GM06990 (cell line): ENCODE data around the gene POU2F2.
"Not testable (repeated sequence)": the region's sequence is repeated elsewhere in the genome, so short reads cannot be mapped to it uniquely, and the experiment has no call there.

ENCODE experiments used
- DNase-seq: peaks from one replicate; pipeline ENCODE4 v3.0.0-alpha.2; 2011; ENCODE audit not compliant: insufficient read length; ENCODE audit errors: extremely low read depth
- H3K27me3 ChIP-seq: replicated peaks from 2 replicates; pipeline ENCODE4 v1.6.0; 2011; ENCODE audit warnings: low read length; ENCODE audit not compliant: control insufficient read depth, insufficient read depth
- H3K36me3 ChIP-seq: 2 replicates; pipeline ENCODE4 v1.5.1; 2011; ENCODE audit warnings: low read length; ENCODE audit not compliant: control insufficient read depth, insufficient read depth
- H3K4me3 ChIP-seq: replicated peaks from 2 replicates; pipeline ENCODE4 v1.5.1; 2011; ENCODE audit warnings: low read depth, mild to moderate bottlenecking, control low read depth, low read length
- TF ChIP-seq, protein P1 (sequence below): IDR thresholded peaks from 2 replicates; pipeline ENCODE4 v1.5.1; 2011; ENCODE audit warnings: low read length, control low read depth, mild to moderate bottlenecking, inconsistent platforms; ENCODE audit not compliant: insufficient read depth, poor library complexity, severe bottlenecking

POU2F2 gene

DNA sequence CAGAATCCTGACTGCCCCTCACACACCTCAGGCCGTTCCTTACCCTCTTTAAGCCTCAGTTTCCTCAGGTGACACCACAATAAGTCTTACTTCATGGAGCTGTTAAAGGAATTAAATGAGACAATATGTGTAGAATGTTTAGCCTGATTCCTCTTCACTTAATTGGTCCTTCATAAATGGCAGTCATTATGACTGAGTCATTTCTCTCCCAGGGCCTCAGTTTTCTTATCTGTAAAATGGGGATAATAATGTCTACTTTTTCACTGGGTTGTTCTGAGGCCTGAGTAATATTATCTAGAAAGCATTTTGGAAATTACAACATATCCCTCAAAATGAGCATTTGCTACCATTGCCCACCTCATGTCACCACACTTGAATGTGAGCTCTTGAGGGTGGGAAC lies 21.6 kb downstream of the POU2F2 start:
- H3K4me3 ChIP-seq = no peak overlapping the region
- H3K27me3 ChIP-seq = no peaks in the 10 kb centered on the region
- peaks cover 13% of the 10 kb centered on the region for H3K36me3 ChIP-seq
- TF ChIP-seq, protein P1, sequence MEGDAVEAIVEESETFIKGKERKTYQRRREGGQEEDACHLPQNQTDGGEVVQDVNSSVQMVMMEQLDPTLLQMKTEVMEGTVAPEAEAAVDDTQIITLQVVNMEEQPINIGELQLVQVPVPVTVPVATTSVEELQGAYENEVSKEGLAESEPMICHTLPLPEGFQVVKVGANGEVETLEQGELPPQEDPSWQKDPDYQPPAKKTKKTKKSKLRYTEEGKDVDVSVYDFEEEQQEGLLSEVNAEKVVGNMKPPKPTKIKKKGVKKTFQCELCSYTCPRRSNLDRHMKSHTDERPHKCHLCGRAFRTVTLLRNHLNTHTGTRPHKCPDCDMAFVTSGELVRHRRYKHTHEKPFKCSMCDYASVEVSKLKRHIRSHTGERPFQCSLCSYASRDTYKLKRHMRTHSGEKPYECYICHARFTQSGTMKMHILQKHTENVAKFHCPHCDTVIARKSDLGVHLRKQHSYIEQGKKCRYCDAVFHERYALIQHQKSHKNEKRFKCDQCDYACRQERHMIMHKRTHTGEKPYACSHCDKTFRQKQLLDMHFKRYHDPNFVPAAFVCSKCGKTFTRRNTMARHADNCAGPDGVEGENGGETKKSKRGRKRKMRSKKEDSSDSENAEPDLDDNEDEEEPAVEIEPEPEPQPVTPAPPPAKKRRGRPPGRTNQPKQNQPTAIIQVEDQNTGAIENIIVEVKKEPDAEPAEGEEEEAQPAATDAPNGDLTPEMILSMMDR = no peak
- no peak for DNase-seq

DNA sequence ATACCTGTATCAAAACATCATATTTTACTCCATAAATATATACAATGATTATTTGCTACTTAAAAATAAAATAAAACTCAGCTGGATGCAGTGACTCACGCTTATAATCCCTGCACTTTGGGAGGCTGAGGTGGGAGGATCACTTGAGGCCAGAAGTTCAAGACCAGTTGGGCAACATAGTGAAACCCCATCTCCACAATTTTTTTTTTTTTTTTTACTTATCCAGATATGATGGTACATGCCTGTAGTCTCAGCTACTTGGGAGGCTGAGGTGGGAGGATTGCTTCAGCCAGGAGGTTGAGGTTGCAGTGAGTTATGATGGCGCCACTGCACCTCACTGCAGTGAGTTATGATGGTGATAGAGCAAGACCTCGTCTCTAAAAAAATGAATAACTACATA lies 22.4 kb downstream of the POU2F2 start:
- no peak for DNase-seq
- H3K36me3 ChIP-seq = peaks cover 11% of the 10 kb centered on the region
- TF ChIP-seq, protein P1 = no peak
- no peaks in the 10 kb centered on the region for H3K27me3 ChIP-seq
- no peak overlapping the region for H3K4me3 ChIP-seq

DNA sequence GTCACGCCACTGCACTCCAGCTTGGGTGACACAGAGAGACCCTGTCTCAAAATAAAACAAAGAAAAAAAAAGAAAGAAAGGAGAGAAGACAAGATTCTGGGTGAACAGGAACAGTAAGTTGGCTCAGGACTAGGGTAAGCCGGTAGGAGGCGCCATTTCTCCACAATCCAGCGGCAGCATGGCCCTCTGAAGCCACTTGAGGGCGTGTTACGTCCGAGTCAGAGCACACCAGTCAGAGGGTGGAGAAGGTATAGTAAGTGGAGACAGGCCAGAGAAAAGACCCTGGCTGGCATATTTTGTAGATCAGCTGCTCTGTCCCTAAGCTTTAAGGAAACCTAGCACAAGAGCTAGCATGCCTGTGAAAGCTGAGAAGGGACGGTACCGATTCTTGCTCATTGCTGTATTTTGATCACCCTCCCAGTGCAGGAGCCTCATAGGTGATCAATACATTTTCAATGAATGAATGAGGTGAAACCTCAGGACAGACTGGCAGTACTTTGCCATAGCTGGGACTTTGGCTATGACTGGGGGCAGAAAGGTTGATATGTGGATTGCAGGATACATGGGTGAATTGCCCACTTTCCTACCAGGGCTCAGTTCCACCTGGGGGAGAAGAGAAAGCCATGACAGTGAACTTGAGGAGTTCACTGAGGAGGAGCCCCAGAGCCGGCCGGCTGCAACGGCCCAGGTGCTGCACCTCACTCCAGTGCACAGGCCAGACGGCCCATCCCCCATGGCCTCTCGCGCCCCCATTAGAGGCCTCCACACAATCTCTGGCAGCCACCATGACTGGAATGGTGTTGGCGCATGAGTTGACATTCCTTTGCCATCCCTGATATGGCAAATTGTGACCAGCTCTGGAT lies 23.5 kb downstream of the POU2F2 start:
- Histone ChIP-seq H3K27me3 (no peaks in the 10 kb centered on the region), H3K36me3 (peaks cover 13% of the 10 kb centered on the region), H3K4me3 (no peak overlapping the region)
- peak; percentile 71 for DNase-seq
- TF ChIP-seq, protein P1 = peak; percentile 100

DNA sequence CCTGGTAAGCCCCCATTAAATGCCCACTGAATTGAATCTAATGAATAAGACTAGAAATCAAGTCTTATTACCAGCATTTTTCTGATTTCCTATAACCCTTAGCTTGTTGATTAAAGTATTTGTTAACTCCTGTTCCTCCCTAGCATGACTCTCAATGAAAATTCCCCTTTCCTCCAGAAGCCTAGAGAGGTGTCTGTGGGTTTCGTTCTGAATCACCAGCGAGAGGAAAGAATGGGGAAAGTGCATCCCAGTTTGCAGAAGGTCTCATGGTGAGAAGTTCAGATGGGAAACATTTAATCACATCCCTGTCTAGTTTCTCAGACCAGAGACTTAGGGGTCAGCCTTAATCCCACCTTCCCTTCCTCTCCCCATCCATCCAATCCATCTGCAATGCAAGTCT lies 26.9 kb downstream of the POU2F2 start:
- DNase-seq = no peak
- Histone ChIP-seq H3K36me3 (peaks cover 8% of the 10 kb centered on the region), H3K27me3 (no peaks in the 10 kb centered on the region), H3K4me3 (no peak overlapping the region)
- TF ChIP-seq, protein P1 = no peak

DNA sequence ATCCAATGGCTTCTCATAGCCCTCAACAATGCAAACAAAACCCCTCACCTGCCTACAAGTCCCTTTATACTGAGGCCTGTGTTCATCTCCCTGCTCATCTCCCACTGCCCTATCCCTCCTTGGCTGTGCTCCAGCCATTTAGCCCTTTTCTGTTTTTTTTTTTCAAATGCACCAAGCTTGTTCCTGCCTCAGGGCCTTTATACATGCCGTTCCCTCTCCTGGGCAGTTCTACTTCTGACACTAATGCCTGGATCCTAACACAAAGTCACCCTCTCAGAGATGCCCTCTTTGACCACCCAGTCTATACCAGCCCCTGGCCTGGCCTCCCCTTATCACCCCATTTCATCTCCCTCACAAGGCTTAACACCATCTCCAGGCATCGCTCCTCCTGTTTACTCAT lies 29.4 kb downstream of the POU2F2 start:
- no peaks in the 10 kb centered on the region for H3K27me3 ChIP-seq
- no peak overlapping the region for H3K4me3 ChIP-seq
- DNase-seq = no peak
- TF ChIP-seq, protein P1 = no peak
- peaks cover 14% of the 10 kb centered on the region for H3K36me3 ChIP-seq

DNA sequence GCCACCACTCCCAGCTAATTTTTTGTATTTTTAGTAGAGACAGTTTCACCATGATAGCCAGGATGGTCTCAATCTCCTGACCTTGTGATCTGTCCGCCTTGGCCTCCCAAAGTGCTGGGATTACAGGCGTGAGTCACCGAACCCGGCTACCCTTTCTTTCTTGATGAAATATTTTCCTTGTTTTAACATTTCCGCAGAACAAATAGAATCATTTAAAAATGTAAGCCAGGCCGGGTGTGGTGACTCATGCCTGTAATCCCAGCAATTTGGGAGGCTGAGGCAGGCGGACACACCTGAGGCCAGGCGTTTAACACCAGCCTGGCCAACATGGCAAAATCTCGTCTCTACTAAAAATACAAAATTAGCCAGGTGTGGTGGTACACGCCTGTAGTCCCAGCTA lies 32.0 kb downstream of the POU2F2 start:
- peaks cover 29% of the 10 kb centered on the region for H3K36me3 ChIP-seq
- DNase-seq = not testable (repeated sequence)

More for the DNA sequence above, 32.0 kb downstream of the POU2F2 start:
- not testable (repeated sequence) for H3K27me3 ChIP-seq, H3K4me3 ChIP-seq
